HepG2 (cell line): ENCODE data around the gene ANK3. TPM values are rescaled to one million over a fixed set of nuclear protein-coding genes. Genes with fewer than 3 reads are reported as not detected.

Source experiments
- ARHGAP35 ChIP-seq: sonication (generic); formaldehyde crosslinking; IDR thresholded peaks from 2 replicates; pipeline ENCODE4 v1.9.0; 2022; ENCODE audit warnings: mild to moderate bottlenecking, inconsistent platforms, moderate library complexity, missing genetic modification reagents, borderline replicate concordance
- ARNT ChIP-seq: fragments of 450-650 bp; IDR thresholded peaks from 2 replicates; pipeline ENCODE4 v1.6.1; 2017
- CENPX ChIP-seq: sonication (generic); formaldehyde crosslinking; IDR thresholded peaks from 2 replicates; pipeline ENCODE4 v1.9.0; 2021; ENCODE audit warnings: mild to moderate bottlenecking, missing genetic modification reagents, moderate library complexity
- GATAD2A ChIP-seq: IDR thresholded peaks from 2 replicates; pipeline ENCODE4 v1.6.1; 2016
- HMG20A ChIP-seq: IDR thresholded peaks from 2 replicates; pipeline ENCODE4 v1.6.1; 2016; ENCODE audit warnings: borderline replicate concordance
- KLF6 ChIP-seq: IDR thresholded peaks from 2 replicates; pipeline ENCODE4 v1.8.0; 2016; ENCODE audit warnings: missing biosample characterization, missing genetic modification reagents
- MAF1 ChIP-seq: sonication (generic); formaldehyde crosslinking; IDR thresholded peaks from 2 replicates; pipeline ENCODE4 v1.5.0; 2020; ENCODE audit warnings: missing genetic modification reagents, borderline replicate concordance
- NPAS2 ChIP-seq: sonication (generic); formaldehyde crosslinking; IDR thresholded peaks from 2 replicates; pipeline ENCODE4 v1.8.0; 2022; ENCODE audit warnings: mild to moderate bottlenecking, missing genetic modification reagents, borderline replicate concordance
- NRL ChIP-seq: sonication (generic); formaldehyde crosslinking; IDR thresholded peaks from 2 replicates; pipeline ENCODE4 v1.5.0; 2020; ENCODE audit warnings: missing genetic modification reagents, mild to moderate bottlenecking, moderate library complexity, borderline replicate concordance
- PAWR ChIP-seq: sonication (generic); formaldehyde crosslinking; IDR thresholded peaks from 2 replicates; pipeline ENCODE4 v1.4.0; 2020; ENCODE audit warnings: missing genetic modification reagents, mild to moderate bottlenecking, borderline replicate concordance
- PHB2 ChIP-seq: fragments of 450-650 bp; IDR thresholded peaks from 2 replicates; pipeline ENCODE4 v1.6.1; 2018; ENCODE audit not compliant: partially characterized antibody
- RARA ChIP-seq: IDR thresholded peaks from 2 replicates; pipeline ENCODE4 v1.6.1; 2016; ENCODE audit warnings: missing genetic modification reagents, missing compliant biosample characterization
- RFXAP ChIP-seq: sonication (generic); formaldehyde crosslinking; IDR thresholded peaks from 2 replicates; pipeline ENCODE4 v1.4.0; 2020; ENCODE audit warnings: missing genetic modification reagents, borderline replicate concordance
- SMAD9 ChIP-seq: sonication (generic); formaldehyde crosslinking; IDR thresholded peaks from 2 replicates; pipeline ENCODE4 v1.5.1; 2020; ENCODE audit warnings: mild to moderate bottlenecking, missing genetic modification reagents
- SP1 ChIP-seq, 2 experiments: fragments of 450-650 bp in 1 of 2; sonication (generic) in 1 of 2; formaldehyde crosslinking in 1 of 2; IDR thresholded peaks; 2 replicates each; pipeline versions ENCODE4 v1.4.0 to v1.6.1; 2016 to 2020; ENCODE audit warnings: missing genetic modification reagents in 1 of 2
- TCF7 ChIP-seq: sonication (generic); IDR thresholded peaks from 2 replicates; pipeline ENCODE4 v1.6.1; 2016; ENCODE audit warnings: antibody characterized with exemption, low read depth
- ZBTB8A ChIP-seq: sonication (generic); formaldehyde crosslinking; IDR thresholded peaks from 2 replicates; pipeline ENCODE4 v1.4.0; 2020; ENCODE audit warnings: mild to moderate bottlenecking, low read depth, missing genetic modification reagents, borderline replicate concordance
- ZNF10 ChIP-seq: sonication (generic); formaldehyde crosslinking; IDR thresholded peaks from 2 replicates; pipeline ENCODE4 v1.4.0; 2020; ENCODE audit warnings: mild to moderate bottlenecking, low read depth, missing genetic modification reagents, borderline replicate concordance
- ZNF530 ChIP-seq: sonication (generic); formaldehyde crosslinking; IDR thresholded peaks from 2 replicates; pipeline ENCODE4 v1.5.0; 2020; ENCODE audit warnings: low read depth, mild to moderate bottlenecking, missing genetic modification reagents
- ZNF619 ChIP-seq: sonication (generic); formaldehyde crosslinking; IDR thresholded peaks from 2 replicates; pipeline ENCODE4 v1.4.0; 2020; ENCODE audit warnings: mild to moderate bottlenecking, missing genetic modification reagents
- polyA plus RNA-seq, 8 experiments: library from polyadenylated mRNA; depleted of rRNA in 3 of 8; stranded (reverse) in 7 of 8; unstranded in 1 of 8; fragments of >200 nt; fragmentation: Illumina TruSeq in 4 of 8; extraction: Trizol in 4 of 8; gene quantifications; 2 replicates each; pipeline versions ENCODE4 v1.2.1 to v1.2.3, GENCODE V29; 2011 to 2016; ENCODE audit warnings: low read depth in 4 of 8, missing spikeins in 1 of 8, mixed read lengths in 1 of 8; ENCODE audit not compliant: insufficient read depth in 1 of 8
- total RNA-seq, 5 experiments: library from RNA; depleted of rRNA; stranded (reverse); fragments of >200 nt; fragmentation: Illumina TruSeq; extraction: Trizol; gene quantifications; 2 replicates each; pipeline ENCODE4 v1.2.3, GENCODE V29; 2016; ENCODE audit warnings: low read depth in 1 of 5
- TF ChIP-seq, protein P1 (sequence below): sonication (generic); formaldehyde crosslinking; IDR thresholded peaks from 2 replicates; pipeline ENCODE4 v1.4.0; 2020; ENCODE audit warnings: missing genetic modification reagents
- TF ChIP-seq, protein P2 (sequence below): sonication (generic); formaldehyde crosslinking; conservative IDR thresholded peaks from 2 replicates; pipeline ENCODE4 v1.8.0; 2022; ENCODE audit warnings: mild to moderate bottlenecking, moderate library complexity, missing genetic modification reagents
- TF ChIP-seq, protein P3 (sequence below): sonication (generic); formaldehyde crosslinking; IDR thresholded peaks from 2 replicates; pipeline ENCODE4 v1.4.0; 2020; ENCODE audit warnings: missing genetic modification reagents
- TF ChIP-seq, protein P4 (sequence below): sonication (generic); formaldehyde crosslinking; IDR thresholded peaks from 2 replicates; pipeline ENCODE4 v1.4.0; 2020; ENCODE audit warnings: mild to moderate bottlenecking, missing genetic modification reagents

Gene ANK3
- total and polyA plus RNA-seq, 2 of the 13 experiments (the other 11 are each of a cell fraction or from before 2014, with no cell fraction given): not detected

DNA sequence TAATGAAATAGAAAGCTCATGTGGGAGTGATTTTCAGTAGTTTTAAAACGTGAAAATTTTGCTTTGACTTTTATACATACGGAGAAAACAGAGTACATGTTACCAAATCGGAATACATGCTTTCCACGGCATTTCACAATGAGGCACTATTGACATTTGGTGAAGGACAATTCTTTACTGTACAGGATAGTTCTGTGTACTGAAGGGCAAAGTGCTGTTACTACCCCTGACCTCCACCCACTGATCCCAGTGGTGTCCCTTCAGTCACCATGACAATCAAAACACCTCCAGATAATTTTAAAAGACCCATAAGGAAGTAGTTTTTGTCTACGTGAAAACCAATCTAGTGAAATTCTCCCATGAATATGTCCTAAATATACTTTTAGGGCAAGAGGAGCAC lies 33.1 kb upstream of the ANK3 start (continued):
- TF ChIP-seq ZNF530 (CRISPR knock-in tag) (no peak), ARNT (no peak), PHB2 (no peak), MAF1 (CRISPR knock-in tag) (no peak), NRL (CRISPR knock-in tag) (no peak), CENPX (CRISPR knock-in tag) (no peak), NPAS2 (CRISPR knock-in tag) (no peak), RARA (peak; percentile 83), KLF6 (CRISPR knock-in tag) (0 out of 2 replicates have a peak, but pooled peaks have one; percentile 59), GATAD2A (CRISPR knock-in tag) (peak; percentile 93), ZBTB8A (CRISPR knock-in tag) (no peak), HMG20A (CRISPR knock-in tag) (peak; percentile 89; the same call in 1 of the 2 replicates), SP1 (IDR thresholded peaks at IDR 0.05) (no peak), SP1 (CRISPR knock-in tag; IDR thresholded peaks at IDR 0.05) (no peak), RFXAP (CRISPR knock-in tag) (no peak), ARHGAP35 (no peak), ZNF619 (CRISPR knock-in tag) (no peak), SMAD9 (CRISPR knock-in tag) (no peak), TCF7 (0 out of 2 replicates have a peak, but pooled peaks have one; percentile 32), ZNF10 (CRISPR knock-in tag) (no peak), PAWR (CRISPR knock-in tag) (no peak)
- TF ChIP-seq, protein P1, sequence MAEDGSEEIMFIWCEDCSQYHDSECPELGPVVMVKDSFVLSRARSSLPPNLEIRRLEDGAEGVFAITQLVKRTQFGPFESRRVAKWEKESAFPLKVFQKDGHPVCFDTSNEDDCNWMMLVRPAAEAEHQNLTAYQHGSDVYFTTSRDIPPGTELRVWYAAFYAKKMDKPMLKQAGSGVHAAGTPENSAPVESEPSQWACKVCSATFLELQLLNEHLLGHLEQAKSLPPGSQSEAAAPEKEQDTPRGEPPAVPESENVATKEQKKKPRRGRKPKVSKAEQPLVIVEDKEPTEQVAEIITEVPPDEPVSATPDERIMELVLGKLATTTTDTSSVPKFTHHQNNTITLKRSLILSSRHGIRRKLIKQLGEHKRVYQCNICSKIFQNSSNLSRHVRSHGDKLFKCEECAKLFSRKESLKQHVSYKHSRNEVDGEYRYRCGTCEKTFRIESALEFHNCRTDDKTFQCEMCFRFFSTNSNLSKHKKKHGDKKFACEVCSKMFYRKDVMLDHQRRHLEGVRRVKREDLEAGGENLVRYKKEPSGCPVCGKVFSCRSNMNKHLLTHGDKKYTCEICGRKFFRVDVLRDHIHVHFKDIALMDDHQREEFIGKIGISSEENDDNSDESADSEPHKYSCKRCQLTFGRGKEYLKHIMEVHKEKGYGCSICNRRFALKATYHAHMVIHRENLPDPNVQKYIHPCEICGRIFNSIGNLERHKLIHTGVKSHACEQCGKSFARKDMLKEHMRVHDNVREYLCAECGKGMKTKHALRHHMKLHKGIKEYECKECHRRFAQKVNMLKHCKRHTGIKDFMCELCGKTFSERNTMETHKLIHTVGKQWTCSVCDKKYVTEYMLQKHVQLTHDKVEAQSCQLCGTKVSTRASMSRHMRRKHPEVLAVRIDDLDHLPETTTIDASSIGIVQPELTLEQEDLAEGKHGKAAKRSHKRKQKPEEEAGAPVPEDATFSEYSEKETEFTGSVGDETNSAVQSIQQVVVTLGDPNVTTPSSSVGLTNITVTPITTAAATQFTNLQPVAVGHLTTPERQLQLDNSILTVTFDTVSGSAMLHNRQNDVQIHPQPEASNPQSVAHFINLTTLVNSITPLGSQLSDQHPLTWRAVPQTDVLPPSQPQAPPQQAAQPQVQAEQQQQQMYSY: no peak
- TF ChIP-seq, protein P2, sequence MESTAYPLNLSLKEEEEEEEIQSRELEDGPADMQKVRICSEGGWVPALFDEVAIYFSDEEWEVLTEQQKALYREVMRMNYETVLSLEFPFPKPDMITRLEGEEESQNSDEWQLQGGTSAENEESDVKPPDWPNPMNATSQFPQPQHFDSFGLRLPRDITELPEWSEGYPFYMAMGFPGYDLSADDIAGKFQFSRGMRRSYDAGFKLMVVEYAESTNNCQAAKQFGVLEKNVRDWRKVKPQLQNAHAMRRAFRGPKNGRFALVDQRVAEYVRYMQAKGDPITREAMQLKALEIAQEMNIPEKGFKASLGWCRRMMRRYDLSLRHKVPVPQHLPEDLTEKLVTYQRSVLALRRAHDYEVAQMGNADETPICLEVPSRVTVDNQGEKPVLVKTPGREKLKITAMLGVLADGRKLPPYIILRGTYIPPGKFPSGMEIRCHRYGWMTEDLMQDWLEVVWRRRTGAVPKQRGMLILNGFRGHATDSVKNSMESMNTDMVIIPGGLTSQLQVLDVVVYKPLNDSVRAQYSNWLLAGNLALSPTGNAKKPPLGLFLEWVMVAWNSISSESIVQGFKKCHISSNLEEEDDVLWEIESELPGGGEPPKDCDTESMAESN: no peak
- TF ChIP-seq, protein P3, sequence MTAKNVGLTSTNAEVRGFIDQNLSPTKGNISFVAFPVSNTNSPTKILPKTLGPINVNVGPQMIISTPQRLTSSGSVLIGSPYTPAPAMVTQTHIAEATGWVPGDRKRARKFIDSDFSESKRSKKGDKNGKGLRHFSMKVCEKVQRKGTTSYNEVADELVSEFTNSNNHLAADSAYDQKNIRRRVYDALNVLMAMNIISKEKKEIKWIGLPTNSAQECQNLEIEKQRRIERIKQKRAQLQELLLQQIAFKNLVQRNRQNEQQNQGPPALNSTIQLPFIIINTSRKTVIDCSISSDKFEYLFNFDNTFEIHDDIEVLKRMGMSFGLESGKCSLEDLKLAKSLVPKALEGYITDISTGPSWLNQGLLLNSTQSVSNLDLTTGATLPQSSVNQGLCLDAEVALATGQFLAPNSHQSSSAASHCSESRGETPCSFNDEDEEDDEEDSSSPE (CRISPR knock-in tag): no peak
- TF ChIP-seq, protein P4, sequence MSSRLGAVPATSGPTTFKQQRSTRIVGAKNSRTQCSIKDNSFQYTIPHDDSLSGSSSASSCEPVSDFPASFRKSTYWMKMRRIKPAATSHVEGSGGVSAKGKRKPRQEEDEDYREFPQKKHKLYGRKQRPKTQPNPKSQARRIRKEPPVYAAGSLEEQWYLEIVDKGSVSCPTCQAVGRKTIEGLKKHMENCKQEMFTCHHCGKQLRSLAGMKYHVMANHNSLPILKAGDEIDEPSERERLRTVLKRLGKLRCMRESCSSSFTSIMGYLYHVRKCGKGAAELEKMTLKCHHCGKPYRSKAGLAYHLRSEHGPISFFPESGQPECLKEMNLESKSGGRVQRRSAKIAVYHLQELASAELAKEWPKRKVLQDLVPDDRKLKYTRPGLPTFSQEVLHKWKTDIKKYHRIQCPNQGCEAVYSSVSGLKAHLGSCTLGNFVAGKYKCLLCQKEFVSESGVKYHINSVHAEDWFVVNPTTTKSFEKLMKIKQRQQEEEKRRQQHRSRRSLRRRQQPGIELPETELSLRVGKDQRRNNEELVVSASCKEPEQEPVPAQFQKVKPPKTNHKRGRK (CRISPR knock-in tag): no peak
